Measurements from ENCODE around the gene TSPAN17.

The TSPAN17 gene

GRCh38 chr5:176654856-176655255 is 7.6 kb downstream of the TSPAN17 start:
- H3K27ac ChIP-seq: no peak overlapping the region
- no peak overlapping the region for H3K9ac ChIP-seq
- peaks cover 81% of the 10 kb centered on the region for H4K20me1 ChIP-seq
- peaks cover 83% of the 10 kb centered on the region for H3K4me1 ChIP-seq
- peaks cover 54% of the 10 kb centered on the region for H3K36me3 ChIP-seq
- peak overlapping the region; percentile 99; the same call in 1 of the 2 replicates for H3K4me2 ChIP-seq
- no peak for TF ChIP-seq Cebpa-rat (IDR thresholded peaks at IDR 0.05)
- no peak overlapping the region for H3K4me3 ChIP-seq
- H3K27me3 ChIP-seq: no peaks in the 10 kb centered on the region
- no peaks in the 10 kb centered on the region for H3K9me3 ChIP-seq

GRCh38 chr5:176656467-176656990 is 9.2 kb downstream of the TSPAN17 start:
- Histone ChIP-seq H3K27ac (no peak overlapping the region), H3K9ac (no peak overlapping the region), H4K20me1 (peaks cover 78% of the 10 kb centered on the region), H3K4me2 (no peak overlapping the region), H3K9me3 (no peaks in the 10 kb centered on the region), H3K36me3 (peaks cover 54% of the 10 kb centered on the region), H3K4me1 (peaks cover 81% of the 10 kb centered on the region), H3K27me3 (no peaks in the 10 kb centered on the region), H3K4me3 (no peak overlapping the region)
- no peak for TF ChIP-seq Cebpa-rat (IDR thresholded peaks at IDR 0.05)

GRCh38 chr5:176658007-176658599 is 10.8 kb downstream of the TSPAN17 start:
- no peaks in the 10 kb centered on the region for H3K9me3 ChIP-seq
- peaks cover 73% of the 10 kb centered on the region for H4K20me1 ChIP-seq
- peaks cover 47% of the 10 kb centered on the region for H3K36me3 ChIP-seq
- TF ChIP-seq Cebpa-rat (IDR thresholded peaks at IDR 0.05): no peak
- 0 out of 2 replicates have a peak overlapping the region, but pooled peaks have one; percentile 10 for H3K27ac ChIP-seq
- H3K4me3 ChIP-seq: peak overlapping the region; percentile 56; the same call in 1 of the 2 replicates
- H3K4me1 ChIP-seq: peaks cover 77% of the 10 kb centered on the region
- peak overlapping the region; percentile 95 for H3K4me2 ChIP-seq
- no peaks in the 10 kb centered on the region for H3K27me3 ChIP-seq
- no peak overlapping the region for H3K9ac ChIP-seq

GRCh38 chr5:176658817-176659511 is 11.7 kb downstream of the TSPAN17 start:
- peak overlapping the region; percentile 56 for H3K4me3 ChIP-seq
- 0 out of 2 replicates have a peak overlapping the region, but pooled peaks have one; percentile 10 for H3K27ac ChIP-seq
- peaks cover 64% of the 10 kb centered on the region for H4K20me1 ChIP-seq
- peaks cover 39% of the 10 kb centered on the region for H3K36me3 ChIP-seq
- H3K9ac ChIP-seq: no peak overlapping the region
- H3K4me2 ChIP-seq: peak overlapping the region; percentile 95
- H3K27me3 ChIP-seq: no peaks in the 10 kb centered on the region
- peaks cover 69% of the 10 kb centered on the region for H3K4me1 ChIP-seq
- H3K9me3 ChIP-seq: no peaks in the 10 kb centered on the region
- TF ChIP-seq Cebpa-rat (IDR thresholded peaks at IDR 0.05): no peak

- 0 out of 2 replicates have a peak overlapping the region, but pooled peaks have one; percentile 4 for H3K27ac ChIP-seq
- H3K36me3 ChIP-seq: peaks cover 34% of the 10 kb centered on the region
- no peak overlapping the region for H3K9ac ChIP-seq
- H3K4me2 ChIP-seq: peak overlapping the region; percentile 95
- no peaks in the 10 kb centered on the region for H3K9me3 ChIP-seq
- no peak overlapping the region for H3K4me3 ChIP-seq
- TF ChIP-seq Cebpa-rat (IDR thresholded peaks at IDR 0.05): no peak
- no peaks in the 10 kb centered on the region for H3K27me3 ChIP-seq
- peaks cover 64% of the 10 kb centered on the region for H3K4me1 ChIP-seq
- H4K20me1 ChIP-seq: peaks cover 60% of the 10 kb centered on the region
Observed at GRCh38 chr5:176659512-176659839, 12.2 kb downstream of the TSPAN17 start.

- no peak overlapping the region for H3K4me3 ChIP-seq
- H3K27me3 ChIP-seq: no peaks in the 10 kb centered on the region
- H3K9ac ChIP-seq: no peak overlapping the region
- TF ChIP-seq Cebpa-rat (IDR thresholded peaks at IDR 0.05): no peak
- H3K27ac ChIP-seq: no peak overlapping the region
- H3K36me3 ChIP-seq: peaks cover 29% of the 10 kb centered on the region
- H3K9me3 ChIP-seq: no peaks in the 10 kb centered on the region
- peaks cover 55% of the 10 kb centered on the region for H4K20me1 ChIP-seq
- H3K4me2 ChIP-seq: no peak overlapping the region
- H3K4me1 ChIP-seq: peaks cover 61% of the 10 kb centered on the region
Observed at GRCh38 chr5:176659860-176660461, 12.7 kb downstream of the TSPAN17 start.

GRCh38 chr5:176660530-176660859 is 13.2 kb downstream of the TSPAN17 start:
- Histone ChIP-seq H3K27ac (no peak overlapping the region), H3K9ac (no peak overlapping the region), H4K20me1 (peaks cover 50% of the 10 kb centered on the region), H3K36me3 (peaks cover 23% of the 10 kb centered on the region), H3K4me1 (peaks cover 57% of the 10 kb centered on the region), H3K9me3 (no peaks in the 10 kb centered on the region), H3K27me3 (no peaks in the 10 kb centered on the region), H3K4me2 (no peak overlapping the region), H3K4me3 (no peak overlapping the region)
- TF ChIP-seq Cebpa-rat (IDR thresholded peaks at IDR 0.05): no peak

GRCh38 chr5:176660860-176661641 is 13.8 kb downstream of the TSPAN17 start:
- H3K27me3 ChIP-seq: no peaks in the 10 kb centered on the region
- peaks cover 47% of the 10 kb centered on the region for H4K20me1 ChIP-seq
- peak overlapping the region; percentile 36 for H3K4me2 ChIP-seq
- no peaks in the 10 kb centered on the region for H3K9me3 ChIP-seq
- H3K9ac ChIP-seq: no peak overlapping the region
- peaks cover 18% of the 10 kb centered on the region for H3K36me3 ChIP-seq
- H3K4me3 ChIP-seq: no peak overlapping the region
- peaks cover 51% of the 10 kb centered on the region for H3K4me1 ChIP-seq
- TF ChIP-seq Cebpa-rat (IDR thresholded peaks at IDR 0.05): peak; percentile 60; the same call in 1 of the 2 replicates
- no peak overlapping the region for H3K27ac ChIP-seq

GRCh38 chr5:176661676-176662075 is 14.4 kb downstream of the TSPAN17 start:
- no peak for TF ChIP-seq Cebpa-rat (IDR thresholded peaks at IDR 0.05)
- peaks cover 12% of the 10 kb centered on the region for H3K36me3 ChIP-seq
- H3K9me3 ChIP-seq: no peaks in the 10 kb centered on the region
- peaks cover 41% of the 10 kb centered on the region for H4K20me1 ChIP-seq
- H3K9ac ChIP-seq: no peak overlapping the region
- H3K27ac ChIP-seq: no peak overlapping the region
- H3K4me1 ChIP-seq: peaks cover 47% of the 10 kb centered on the region
- no peak overlapping the region for H3K4me3 ChIP-seq
- peak overlapping the region; percentile 36 for H3K4me2 ChIP-seq
- H3K27me3 ChIP-seq: no peaks in the 10 kb centered on the region

All from BLaER1 (cell line).